ENCODE results near the gene SMG5.

SMG5 gene

DNA sequence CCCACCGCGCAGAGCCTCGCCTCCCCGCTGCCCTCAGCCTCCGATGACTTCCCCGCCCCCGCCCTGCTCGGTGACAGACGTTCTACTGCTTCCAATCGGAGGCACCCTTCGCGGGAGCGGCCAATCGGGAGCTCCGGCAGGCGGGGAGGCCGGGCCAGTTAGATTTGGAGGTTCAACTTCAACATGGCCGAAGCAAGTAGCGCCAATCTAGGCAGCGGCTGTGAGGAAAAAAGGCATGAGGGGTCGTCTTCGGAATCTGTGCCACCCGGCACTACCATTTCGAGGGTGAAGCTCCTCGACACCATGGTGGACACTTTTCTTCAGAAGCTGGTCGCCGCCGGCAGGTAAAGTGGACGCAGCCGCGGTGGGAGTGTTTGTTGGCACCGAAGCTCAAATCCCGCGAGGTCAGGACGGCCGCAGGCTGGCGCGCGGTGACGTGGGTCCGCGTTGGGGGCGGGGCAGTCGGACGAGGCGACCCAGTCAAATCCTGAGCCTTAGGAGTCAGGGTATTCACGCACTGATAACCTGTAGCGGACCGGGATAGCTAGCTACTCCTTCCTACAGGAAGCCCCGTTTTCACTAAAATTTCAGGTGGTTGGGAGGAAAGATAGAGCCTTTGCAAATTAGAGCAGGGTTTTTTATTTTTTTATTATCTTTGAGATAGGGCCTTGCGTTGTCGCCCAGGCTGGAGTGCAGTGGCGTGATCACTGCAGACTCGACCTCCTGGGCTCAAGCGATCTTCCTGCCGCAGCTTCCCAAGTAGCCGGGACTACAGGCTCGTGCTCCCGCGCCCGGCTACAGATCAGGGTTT, 69.6 kb downstream of the SMG5 start, which contains the start of gene PMF1:
Gene PMF1 (plus strand): TSS at position 175 of the 811 bp plus-strand sequence. CDS start 9 bp downstream, at position 184.
- DNase-seq: peak; percentile 96

DNA sequence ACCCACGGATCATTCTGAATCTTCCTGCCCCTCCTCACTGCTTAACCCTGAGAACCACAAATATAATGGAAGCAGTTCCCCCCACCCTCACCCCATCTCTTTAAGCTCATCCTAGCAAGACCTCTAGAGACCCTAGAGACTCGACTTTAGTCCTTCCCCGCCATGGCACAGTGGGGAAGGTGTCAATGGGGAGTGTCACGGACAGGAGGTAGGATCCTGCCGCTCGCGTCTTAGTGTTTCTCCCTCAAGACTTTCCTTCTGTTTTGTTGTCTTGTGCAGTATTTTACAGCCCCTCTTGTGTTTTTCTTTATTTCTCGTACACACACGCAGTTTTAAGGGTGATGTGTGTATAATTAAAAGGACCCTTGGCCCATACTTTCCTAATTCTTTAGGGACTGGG, 70.5 kb downstream of the SMG5 start:
- DNase-seq: no peak

DNA sequence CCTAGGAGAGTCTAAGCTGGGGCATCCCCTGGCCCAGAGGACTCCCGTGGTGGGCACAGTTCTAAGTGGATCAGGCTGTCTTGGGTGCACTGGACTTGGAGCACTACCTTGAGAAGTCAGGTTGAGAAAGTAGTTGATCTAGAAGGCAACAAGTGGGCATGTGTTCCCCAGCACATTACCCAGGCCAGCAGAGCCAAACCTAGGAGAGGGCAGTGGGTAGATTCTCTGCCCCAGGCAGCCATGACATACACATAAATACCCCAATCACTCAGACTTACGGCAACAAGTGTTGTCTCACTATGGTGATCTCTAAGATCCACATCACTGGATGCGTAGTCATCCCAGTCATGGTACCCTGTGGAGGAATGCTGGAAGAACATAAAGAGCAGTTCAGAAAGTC, 71.4 kb downstream of the SMG5 start:
- DNase-seq: no peak

DNA sequence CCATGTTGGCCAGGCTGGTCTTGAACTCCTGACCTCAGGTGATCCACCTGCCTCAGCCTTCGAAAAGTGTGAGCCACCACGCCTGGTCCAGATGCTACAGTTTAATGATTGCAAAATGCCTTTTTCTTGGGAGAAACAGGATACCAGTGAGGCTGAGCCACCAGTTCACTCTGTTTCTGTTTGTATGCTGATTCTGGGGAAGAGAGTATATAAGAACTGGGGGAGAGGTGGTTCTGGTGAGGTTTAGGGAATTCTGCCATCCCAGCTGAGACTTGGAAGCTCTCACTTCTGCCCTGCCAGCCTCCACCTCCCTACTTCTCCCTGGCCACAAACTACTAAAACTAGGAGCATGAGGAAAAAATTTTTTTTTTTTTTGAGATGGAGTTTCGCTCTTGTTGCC, 77.9 kb downstream of the SMG5 start:
- DNase-seq: no peak

DNA sequence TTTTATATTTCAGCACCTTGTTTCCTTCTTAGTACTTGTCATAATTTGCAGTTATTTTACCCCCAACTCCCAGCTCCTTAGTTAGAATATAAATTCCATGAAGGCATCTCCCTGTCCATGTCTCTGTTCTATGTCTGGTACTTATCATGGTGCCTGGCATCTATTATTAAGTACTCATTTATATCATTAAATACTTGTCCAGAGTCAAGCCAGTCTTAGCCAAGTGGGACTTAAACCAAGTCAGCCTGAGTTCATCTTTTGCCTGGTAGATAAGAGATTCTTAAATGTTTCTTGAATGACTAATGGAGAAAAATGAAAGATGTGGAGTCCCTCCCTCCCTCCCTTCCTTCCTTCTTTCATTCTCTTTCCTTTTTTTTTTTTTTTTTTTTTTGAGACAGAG, 79.3 kb downstream of the SMG5 start:
- DNase-seq: peak; percentile 35

DNA sequence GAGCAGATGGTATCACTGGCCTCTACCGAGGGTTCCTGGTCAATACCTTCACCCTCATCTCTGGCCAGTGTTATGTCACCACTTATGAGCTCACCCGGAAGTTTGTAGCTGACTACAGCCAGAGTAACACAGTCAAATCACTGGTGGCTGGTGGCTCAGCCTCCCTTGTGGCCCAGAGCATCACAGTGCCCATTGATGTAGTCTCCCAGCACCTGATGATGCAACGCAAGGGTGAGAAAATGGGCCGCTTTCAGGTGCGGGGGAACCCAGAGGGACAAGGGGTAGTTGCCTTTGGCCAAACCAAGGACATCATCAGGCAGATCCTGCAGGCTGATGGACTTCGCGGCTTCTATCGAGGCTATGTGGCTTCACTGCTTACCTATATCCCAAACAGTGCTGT, 82.6 kb downstream of the SMG5 start:
- DNase-seq: no peak

Data from fibroblast of skin of right quadriceps (primary cell).